Stimulated activated CD4-positive, alpha-beta T cell treated with anti-CD3 and anti-CD28 coated beads, Interleukin-4, amount 100 ng/mL, for 4 hours (primary cell): Measurements from ENCODE around the gene PHF21B.
"Not testable (repeated sequence)": the region's sequence is repeated elsewhere in the genome, so short reads cannot be mapped to it uniquely, and the experiment has no call there.

Source experiments
- DNase-seq, 2 experiments: peaks; one replicate each; pipeline ENCODE4 v3.0.0-alpha.2; 2020

PHF21B gene

DNA sequence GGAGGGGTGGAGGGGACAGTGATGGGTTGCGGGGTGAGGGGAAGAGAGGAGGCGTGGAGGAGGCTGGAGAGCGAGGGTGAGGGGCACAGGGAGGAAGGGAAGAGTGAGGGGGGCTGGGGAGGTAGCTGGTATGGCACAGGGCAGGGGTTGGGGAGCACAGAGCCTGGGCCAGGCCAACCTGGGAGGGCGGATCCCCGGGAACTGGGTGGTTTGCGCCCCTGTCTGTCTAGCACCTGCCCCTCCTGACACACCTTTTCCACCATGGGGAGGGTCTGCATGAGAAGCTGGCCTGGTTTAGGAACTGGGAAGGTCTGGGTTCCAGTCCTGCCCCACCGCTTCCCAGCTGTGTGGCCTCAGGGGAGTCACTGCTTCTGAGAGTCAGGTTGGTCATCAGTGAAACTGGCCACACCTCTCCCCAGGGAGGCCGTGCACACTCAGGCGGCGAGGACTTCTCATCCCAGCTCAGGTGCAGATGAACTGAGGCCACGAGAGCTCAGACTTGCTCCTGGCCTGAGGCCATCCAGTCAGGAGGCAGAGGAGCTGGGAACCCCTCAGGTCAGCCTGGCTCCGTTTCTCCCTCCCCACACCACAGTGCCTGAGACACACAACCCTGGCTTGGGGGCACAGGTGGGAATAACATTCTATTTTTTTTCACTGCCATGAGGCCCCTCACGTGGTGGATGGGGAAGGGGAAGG is 95.6 kb downstream of the PHF21B start:
- DNase-seq = no peak

DNA sequence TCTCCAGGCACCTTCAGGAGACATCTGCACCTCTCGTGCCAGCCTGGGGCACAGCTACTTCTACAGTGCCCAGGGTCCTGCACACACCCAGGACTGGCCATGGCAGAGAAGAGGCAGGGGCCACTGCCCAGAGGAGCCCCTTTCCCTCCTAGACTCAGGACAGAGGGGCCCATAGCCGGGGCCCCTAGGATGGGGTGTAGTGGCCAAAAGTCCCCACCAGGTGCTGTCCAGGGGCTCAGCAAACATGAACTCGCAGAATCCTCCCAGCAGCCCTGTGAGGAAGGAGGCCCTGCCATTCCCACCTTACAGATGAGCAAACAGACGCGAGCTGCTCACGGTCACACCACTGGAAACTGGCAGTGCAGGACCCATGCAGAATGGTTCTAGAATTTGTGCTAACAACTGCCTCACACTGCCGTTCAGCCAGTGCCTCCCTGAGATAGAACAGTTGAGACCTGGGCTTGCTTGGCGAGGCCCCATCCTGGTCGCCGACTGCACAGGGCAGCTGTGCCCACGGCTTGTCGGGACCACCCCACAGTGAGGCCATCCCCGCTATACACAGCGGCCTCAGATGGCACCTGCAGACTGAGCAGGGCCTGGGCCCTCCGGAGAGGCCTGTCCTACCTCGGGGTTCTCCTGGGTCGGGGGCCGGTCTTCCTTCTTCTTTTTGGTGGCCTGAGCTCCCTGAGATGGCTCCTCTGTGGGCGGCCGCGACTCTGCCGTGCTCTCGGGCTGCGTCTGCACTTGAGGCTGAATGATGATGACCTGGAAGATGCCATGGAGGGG is 96.4 kb downstream of the PHF21B start:
- DNase-seq = no peak

DNA sequence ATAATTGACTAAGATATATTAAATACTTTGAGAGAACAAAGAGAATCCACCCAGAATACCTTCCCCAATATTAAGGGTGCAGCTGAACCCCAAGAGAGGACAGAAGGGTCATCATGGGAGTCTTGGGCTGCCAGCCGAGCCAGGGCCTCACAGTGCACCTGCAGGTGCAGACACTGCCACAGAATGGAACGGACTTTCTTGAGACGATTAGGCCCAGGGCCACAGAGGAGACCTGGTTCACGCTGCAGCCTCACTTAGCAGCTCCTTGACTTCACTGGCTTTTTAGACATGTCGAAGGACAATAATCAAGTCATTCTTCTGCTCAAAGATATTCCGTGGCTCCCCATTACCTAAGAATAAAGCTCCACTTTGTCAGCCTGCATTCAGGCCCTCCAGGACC is 100.6 kb downstream of the PHF21B start:
- DNase-seq = no peak

DNA sequence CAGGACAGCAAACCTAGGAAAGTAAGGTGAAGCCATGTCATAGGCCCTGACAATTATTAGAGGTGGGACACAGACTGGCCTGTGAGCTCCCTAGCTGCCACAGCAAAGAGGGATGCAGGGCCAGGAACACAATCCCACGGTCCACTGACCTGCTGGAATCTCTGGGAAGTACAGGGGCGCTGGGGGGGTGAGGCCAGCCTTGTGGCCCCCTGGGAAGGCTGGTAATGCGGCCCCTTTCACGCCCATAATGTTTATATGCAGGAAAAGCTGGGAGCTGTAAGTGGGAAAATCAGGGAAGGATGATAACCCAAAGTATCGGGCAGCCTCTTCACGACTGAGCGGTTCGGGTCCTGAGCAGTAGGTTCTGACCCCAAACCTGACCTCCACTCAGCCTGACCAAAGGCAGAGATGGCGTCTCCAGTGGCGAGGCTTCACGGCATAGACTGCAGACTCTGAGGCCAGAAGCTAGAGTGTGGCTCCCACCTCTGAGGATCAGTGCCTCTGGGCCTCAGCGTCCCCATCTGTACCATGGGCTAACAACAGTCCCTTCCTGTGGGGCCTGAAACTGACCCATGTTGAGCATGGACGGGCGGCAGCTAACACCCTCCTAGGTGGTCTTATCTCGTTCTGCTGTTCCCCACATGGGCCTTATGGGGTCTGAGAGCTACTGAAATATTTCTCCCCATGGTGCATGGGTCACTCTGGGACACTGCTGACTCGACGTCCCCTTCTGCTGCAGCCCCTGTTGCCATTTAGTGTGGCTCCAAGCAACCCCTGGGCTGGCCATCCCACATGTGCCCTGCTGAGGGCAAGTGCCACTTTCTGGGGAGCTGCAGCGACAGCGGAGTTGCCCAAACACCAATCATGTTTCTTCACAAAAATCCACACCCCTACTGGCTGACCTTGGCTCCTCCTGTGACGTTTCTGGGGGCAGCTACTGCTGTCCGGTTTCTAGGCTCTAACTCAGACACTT is 101.8 kb downstream of the PHF21B start:
- DNase-seq = no peak

DNA sequence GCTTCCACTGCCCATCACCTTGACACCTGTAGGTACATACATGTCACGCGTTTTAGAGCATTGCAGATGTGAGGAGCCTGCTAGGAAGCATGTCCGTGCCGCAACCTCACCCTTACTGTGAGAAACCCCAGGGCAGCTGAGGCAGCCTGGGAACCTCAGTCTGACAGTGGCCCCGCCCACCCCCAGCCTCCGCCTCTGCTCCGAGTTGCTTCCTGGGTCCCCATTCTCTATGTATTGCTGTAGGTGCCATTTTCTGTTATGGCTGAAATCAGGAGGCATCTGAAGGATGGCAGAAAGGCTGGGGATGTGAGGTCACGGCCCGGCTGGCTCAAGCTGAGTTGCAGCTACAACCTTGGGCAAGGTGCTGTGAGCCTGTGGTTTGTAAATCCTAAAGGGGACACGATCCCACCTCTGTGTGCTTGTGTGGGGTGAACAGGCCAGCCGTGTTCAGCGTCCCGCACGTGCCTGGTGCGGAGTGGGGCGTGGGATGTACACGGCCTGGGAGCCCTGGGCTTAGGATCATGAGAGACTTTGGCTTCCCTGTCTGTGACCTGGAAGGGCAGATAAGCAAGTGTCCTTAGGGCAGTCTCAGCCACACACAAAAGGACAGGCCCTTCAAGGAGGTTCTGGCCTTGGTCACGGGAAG is 102.7 kb downstream of the PHF21B start:
- DNase-seq = no peak

DNA sequence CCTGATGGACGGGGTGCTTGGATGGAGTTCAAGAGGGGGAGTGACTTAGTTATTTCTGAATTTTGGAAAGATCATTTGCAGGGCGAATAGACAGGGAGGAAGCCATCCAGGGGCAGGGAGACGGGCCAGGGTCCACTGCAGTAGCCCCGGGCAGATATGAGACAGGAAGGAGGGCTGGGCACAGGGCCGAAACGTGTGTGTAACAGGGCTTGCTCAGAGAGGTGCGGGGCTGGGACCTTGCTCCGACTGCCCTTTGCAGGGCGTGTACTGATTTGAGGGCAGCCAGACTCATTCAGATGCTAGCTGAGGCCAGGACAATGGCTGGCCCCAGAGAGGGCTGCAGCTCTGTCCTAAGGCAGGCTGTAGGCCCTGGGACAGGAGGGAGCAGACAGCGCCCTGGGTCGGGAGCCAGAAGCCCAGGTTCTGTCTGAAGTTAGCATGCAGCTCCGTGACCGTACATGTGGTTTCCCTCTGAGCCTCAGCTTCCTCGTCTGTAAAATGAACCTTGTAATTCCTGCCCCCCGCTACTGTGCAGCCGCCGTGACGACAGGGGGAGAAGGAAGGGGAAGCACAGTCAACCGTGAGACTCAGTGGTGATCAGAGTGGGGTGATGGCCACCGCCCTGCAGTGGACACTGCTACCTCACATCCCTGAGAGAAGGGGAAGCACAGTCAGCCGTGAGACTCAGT is 103.4 kb downstream of the PHF21B start:
- DNase-seq = no peak

DNA sequence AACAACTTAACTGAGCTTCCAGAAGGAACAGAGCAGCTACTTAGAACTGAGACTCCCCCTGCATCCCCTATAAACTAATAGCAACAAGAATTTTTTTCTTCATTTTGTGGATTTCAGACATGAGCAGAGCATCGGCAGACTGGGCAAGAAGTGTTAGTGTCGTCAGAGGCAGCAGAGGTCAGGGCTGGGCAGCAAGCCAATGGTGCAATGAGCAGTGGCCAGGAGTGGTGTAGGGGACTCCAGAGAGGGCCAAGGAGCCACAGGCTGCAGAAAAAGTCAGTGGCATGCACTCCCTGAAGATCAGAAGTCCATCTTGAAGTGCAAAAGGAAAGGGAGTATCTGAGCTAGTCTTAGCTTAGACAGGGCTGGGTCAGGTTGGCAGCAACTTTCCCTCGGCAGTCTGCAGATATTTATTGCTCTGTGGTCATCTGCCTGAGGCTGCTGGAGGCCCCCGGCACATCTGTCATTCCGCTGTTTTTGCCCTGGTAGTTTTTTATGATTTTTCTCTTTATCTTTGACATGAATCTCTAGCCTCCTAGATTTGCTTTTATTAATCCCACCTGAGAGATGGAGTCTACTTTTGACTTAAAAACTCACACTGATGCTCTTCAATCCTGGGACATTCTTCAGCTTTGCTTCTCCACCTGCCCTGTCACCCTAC is 105.2 kb downstream of the PHF21B start:
- not testable (repeated sequence) for DNase-seq

DNA sequence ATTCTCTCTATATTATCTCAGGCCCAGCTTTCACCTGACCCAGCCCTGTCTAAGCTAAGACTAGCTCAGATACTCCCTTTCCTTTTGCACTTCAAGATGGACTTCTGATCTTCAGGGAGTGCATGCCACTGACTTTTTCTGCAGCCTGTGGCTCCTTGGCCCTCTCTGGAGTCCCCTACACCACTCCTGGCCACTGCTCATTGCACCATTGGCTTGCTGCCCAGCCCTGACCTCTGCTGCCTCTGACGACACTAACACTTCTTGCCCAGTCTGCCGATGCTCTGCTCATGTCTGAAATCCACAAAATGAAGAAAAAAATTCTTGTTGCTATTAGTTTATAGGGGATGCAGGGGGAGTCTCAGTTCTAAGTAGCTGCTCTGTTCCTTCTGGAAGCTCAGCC is 106.6 kb downstream of the PHF21B start:
- not testable (repeated sequence) for DNase-seq

DNA sequence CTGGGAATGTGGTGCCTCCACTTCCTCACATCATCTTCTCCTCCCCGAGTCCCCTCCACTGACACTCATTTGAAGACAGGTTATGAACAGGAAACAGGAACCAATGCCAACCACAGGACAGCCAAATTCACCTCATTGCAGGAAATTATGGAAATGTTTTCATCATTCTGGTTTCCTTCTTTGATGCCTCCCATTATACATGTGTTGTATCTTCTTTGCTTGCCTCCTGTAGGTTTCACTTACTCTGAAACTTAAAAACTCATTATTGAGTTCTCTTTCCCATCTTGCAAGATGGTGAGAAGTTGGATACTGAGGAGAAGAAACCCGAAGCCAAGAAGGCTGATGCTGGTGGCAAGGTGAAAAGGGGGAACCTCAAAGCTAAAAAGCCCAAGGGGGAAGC is 108.5 kb downstream of the PHF21B start:
- DNase-seq = no peak

DNA sequence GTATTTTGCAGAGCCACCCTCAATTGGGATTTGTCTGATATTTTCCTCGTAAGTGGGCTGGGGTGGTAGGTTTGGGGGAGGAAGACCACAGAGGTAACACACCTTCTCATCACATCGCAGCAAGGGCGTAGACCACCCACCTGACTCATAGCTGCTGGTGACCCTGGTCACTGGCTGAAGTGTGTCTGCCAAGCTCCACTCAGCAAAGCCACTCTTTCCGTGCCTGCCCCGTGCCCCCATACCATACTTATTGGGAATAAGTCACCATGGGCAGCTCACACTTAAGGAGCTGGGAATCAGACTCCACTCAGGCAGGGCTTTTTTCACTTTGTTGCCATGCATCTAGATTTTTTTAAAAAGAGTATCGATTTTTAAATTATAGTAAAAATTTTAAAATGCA is 111.6 kb downstream of the PHF21B start:
- no peak for DNase-seq

DNA sequence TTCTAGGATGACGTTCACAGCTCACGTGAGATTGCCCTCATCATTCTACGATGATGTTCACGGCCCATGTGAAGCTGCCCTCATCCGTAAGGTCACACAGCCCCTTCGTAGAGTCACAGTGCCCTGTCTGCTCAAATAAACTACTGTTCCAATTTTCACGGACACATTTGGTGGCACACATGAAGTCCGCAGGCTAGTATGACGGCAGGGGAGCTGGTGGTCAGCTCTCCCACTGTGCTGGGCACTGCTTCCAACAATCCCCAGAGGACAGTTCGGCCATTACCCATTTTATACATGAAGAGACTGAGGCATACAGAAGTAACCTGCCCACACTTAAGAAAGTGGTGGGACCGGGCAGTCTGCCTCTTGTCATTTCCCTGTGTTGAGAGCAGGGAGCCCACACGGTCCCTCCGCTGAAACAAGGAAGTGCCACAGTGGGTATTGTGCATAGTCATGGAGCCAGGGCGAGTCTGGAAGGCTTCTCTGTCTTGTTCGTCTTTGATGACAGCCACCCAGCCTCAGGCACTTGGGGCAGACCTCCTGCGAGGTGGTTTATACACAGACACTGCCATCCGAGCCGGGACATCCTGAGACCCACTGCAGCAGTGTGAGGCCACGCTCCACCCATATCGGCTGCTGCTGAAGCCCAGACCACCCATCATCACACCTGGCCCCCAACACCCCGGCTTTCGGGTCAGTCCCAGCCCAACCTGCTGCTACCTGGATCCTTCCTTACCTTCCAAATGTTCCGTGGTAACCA is 114.3 kb downstream of the PHF21B start:
- no peak for DNase-seq

DNA sequence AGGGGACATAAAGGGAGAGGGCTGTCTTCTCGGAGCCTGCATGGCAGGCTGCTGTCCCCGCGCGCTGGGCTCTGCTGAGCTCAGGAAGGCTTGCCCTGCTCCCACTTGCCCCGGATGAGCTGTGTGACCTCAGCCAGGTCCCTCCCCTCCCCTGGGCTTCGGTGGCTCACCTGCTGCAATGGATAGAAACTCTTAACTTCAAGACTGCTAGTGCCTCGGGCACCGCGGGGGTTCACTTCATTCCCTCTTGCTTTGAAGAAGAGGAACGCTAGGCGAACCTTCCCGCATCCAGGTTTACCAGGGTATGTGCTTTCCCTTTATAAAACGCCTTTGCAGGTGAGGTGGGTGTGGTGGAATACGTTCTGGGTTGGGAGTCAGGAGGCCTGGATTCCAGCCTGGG is 115.0 kb downstream of the PHF21B start:
- no peak for DNase-seq

DNA sequence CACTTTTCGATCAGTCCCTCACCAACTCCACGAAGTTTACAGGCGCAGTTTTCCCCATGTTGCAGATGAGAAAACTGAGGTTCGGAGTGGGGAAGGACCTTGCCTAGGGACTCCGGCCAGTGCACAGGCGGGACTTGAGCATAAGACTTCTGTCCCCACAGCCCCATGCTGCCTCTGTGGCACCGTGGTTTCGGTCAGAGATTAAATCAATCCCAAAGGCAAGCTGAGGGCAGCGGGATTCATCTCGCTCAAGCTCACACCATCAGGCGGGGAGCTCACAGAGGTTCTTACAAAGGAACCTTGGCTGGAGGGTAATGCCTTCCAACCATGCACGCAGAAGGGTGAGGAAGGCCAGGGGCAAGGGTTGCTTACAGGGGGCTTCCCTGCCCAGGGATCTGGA is 115.5 kb downstream of the PHF21B start:
- DNase-seq = no peak

DNA sequence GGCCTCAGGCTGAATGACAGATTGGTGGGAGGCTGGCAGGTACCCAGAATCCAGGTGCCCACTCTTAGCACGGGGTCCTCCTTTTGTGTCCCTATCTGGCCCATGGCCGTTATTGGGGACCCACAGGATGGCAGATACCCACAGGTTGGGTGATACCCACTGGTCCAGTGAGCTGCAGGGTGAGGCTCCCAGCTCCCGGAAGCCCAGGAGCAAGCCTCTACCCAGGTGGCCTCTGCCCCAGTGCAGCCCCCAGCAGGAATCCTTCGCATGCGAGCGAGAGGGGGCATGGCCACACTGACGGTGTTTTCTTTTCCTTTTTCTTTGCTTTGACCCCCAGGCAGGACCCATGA is 116.1 kb downstream of the PHF21B start:
- DNase-seq = no peak

DNA sequence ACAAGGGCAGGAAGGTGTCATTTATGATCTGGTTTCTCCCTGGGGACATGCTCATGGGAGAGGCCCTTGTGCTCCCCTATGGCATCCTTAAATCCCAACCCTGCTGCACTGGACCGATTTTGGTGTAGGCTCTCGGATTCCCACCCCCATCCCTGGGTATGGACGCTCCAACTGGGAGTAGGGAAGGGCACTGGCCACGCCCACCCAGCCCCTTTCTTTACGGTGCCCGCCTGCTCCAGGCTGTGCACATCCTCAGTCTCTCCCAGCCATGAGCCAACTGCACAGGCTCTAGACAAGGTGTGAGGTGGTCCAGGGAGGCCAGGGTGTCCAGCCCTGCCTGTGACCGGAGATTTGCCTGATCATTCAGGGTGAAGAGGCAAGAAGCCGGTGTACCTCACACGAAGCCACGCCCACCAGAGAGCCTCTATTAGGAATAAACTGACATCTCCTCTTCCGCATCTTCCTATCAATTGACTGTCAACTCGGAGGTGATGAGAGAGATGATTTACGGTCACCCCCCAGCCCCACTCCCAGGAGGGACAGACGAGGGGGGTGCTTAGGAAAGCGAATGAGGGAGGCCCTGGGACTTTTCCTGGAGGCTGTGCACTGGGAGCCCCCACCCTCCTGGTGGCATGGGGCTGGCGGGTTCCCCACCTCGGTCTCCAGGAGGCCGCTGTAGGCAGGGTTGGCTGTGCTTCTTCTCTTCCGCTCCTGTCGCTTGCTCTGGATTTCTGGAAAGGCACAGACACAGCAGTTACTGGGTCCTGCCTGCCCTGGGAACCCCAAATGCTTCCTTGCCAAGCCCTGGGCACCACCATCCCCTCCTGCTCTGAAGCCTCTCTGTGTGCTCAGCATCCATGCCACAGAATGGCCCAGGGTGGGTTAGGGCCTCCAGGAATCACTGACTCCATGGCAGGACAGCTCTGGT is 116.7 kb downstream of the PHF21B start:
- no peak for DNase-seq

DNA sequence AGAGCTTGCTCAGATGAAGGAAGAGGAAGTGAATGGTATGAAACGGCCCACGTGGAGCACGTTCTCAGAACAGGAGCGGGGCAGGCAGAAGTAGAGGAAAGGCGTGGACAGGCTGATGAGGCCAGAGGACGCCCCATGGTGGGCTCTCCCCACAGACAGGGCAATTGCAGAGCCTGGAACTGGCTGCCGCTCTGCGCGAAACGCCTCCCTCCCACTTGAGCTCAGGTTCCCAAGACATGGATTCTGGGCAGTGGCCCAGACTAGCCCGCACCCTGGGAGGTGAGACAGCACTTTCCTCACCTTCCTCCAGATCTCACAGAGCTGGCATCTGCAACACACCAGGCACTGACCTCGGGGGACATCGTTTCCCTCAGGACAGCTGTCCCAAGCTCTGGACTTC is 117.6 kb downstream of the PHF21B start:
- no peak for DNase-seq

DNA sequence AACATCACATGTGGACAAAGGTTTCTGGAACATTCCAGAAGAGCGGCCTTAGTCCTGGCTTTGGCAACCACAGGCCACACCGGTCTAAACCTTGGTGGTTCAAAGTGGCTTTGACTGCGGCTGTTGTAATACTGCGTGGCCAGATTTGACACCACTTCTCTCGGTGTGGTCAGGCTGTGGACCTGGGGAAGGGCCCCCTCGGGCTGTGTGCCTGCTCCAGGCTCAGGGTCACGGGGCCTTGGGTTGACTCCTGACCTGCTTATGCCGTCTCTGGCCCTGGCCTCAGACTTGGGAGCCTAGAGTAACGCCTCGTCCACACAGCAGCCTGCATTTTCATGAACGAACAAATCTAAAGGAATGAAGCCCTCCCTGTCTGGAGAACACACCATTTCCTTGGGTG is 118.0 kb downstream of the PHF21B start:
- no peak for DNase-seq

DNA sequence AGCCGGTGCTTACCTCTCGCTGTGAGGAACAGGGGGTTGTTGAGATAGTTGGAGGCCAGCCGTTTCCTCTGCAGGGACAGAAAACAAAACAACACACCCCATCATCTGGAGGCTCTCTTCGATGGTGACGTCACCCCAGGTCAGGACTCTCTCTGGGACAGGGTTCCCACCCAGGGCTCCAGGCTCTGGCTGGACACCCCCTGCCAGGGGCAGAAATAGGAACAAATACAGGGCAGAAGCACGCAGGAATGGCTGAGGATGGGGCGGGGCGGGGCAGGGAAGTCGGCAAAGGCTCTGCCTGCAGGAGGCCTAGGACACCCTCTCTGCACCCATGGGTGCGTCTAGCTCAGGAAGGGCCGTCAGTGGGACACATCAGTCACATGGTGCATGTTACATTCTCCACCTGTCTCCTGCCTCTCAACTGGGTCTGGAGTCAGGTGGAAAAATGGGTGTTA is 118.5 kb downstream of the PHF21B start:
- no peak for DNase-seq

DNA sequence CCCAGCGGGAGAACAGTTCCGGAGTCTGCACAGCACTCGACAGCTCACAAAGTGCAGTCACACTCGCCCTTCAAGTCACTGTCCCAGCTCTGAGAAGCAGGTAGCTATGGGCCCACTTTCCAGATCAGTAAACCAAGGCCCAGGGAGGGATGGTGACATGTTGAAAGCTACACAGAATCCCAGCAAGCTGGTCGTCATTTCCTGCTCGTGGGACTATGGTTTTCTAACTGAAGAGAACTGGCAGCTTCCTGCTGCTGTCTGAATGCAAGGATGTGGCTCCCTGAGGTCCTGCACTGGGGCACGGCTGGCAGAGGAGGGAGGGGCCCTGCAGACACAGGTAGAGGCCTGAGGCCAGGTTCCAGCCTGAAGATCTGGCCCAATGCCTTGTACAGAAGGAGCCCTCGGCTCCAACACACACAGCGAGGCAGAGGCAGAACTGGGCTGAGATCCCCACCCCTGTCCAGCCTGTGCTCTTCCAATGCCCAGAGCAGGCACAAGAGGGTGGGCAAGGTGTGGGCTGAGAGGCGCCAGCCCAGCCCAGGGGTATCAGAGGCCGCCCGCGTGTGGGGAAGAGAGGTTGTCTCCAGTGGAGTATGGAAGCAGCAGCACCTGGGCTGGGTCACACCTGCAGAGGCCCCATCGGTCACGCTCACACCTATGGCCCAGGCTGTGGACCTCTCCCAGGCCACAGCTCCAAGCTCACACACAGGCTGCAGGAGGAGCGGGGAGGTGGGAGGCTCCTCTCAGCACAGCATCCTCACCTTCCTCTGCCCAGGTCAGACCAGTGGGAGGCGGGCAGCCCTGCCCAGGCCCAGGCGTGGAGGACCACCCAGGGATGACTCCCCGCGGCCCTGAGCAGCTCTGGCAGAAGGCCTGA is 119.2 kb downstream of the PHF21B start:
- no peak for DNase-seq
